IMR-90 (cell line): ENCODE data around the gene UCP2. TPM values are rescaled to one million over a fixed set of nuclear protein-coding genes. Genes with fewer than 3 reads are reported as not detected.

Experiments
- ATAC-seq: fragments of 200-7000 bp; cut with Tn5 transposase; 2 replicates; pipeline ENCODE4 v1.9.1; 2020; ENCODE audit warnings: low read depth, mild to moderate bottlenecking, moderate library complexity
- BruUV-seq: library from RNA; stranded (reverse); fragments of 400-500 nt; replicated peaks from 2 replicates; lab custom pipeline; 2021; lab: Mats Ljungman, UMichigan
- CTCF ChIA-PET: fragments of 300-600 bp; formaldehyde crosslinking; extraction: SDS; loops from one replicate; lab custom pipeline; 2021; ENCODE audit warnings: antibody characterized with exemption; lab: Yijun Ruan, JAX
- POLR2A ChIA-PET: fragments of 300-600 bp; sonication (Branson Sonifier 250); formaldehyde crosslinking; loops from one replicate; lab custom pipeline; 2022; ENCODE audit warnings: antibody characterized with exemption; ENCODE audit not compliant: unreplicated experiment; lab: Charles Lee
- DNase-seq: peaks from one replicate; pipeline ENCODE4 v3.0.0; 2013
- H2AFZ ChIP-seq: replicated peaks from 2 replicates; pipeline ENCODE3; 2013; ENCODE audit warnings: low read length, mild to moderate bottlenecking; ENCODE audit not compliant: poor library complexity
- H2AK5ac ChIP-seq: 2 replicates; pipeline ENCODE4 v1.6.1; 2013; ENCODE audit warnings: low read depth, low read length, inconsistent platforms
- H2AK9ac ChIP-seq: replicated peaks from 2 replicates; pipeline ENCODE3; 2013; ENCODE audit warnings: mild to moderate bottlenecking, low read depth, low read length, moderate library complexity; ENCODE audit not compliant: poor library complexity
- H2BK120ac ChIP-seq: 2 replicates; pipeline ENCODE4 v1.6.1; 2013; ENCODE audit warnings: low read depth, low read length, inconsistent platforms
- H2BK15ac ChIP-seq: 3 replicates; pipeline ENCODE4 v1.6.1; 2013; ENCODE audit warnings: low read depth, low read length, inconsistent platforms
- H2BK20ac ChIP-seq: 2 replicates; pipeline ENCODE4 v1.6.1; 2013; ENCODE audit warnings: low read depth, mild to moderate bottlenecking, inconsistent platforms, low read length, moderate library complexity
- H2BK5ac ChIP-seq: 2 replicates; pipeline ENCODE4 v1.6.1; 2013; ENCODE audit warnings: mild to moderate bottlenecking, low read depth, low read length, inconsistent platforms; ENCODE audit not compliant: poor library complexity, severe bottlenecking
- H3K14ac ChIP-seq: replicated peaks from 2 replicates; pipeline ENCODE4 v1.6.1; 2013; ENCODE audit warnings: low read depth, low read length, inconsistent platforms
- H3K18ac ChIP-seq: 2 replicates; pipeline ENCODE4 v1.6.1; 2013; ENCODE audit warnings: low read depth, low read length, control low read depth
- H3K23ac ChIP-seq: 2 replicates; pipeline ENCODE4 v1.6.1; 2013; ENCODE audit warnings: low read depth, low read length, inconsistent platforms
- H3K27ac ChIP-seq: 2 replicates; pipeline ENCODE4 v1.5.1; 2013; ENCODE audit warnings: mild to moderate bottlenecking, control low read depth, low read length; ENCODE audit not compliant: insufficient read depth
- H3K27me3 ChIP-seq: 2 replicates; pipeline ENCODE4 v1.6.1; 2013; ENCODE audit warnings: low read length; ENCODE audit not compliant: control insufficient read depth, insufficient read depth
- H3K36me3 ChIP-seq: 2 replicates; pipeline ENCODE4 v1.6.1; 2013; ENCODE audit warnings: low read length, mixed read lengths; ENCODE audit not compliant: control insufficient read depth, insufficient read depth
- H3K4ac ChIP-seq: 2 replicates; pipeline ENCODE4 v1.6.1; 2013; ENCODE audit warnings: low read depth, low read length, inconsistent platforms
- H3K4me1 ChIP-seq: 2 replicates; pipeline ENCODE4 v1.6.1; 2013; ENCODE audit warnings: low read length, mixed read lengths; ENCODE audit not compliant: control insufficient read depth, insufficient read depth
- H3K4me2 ChIP-seq: 2 replicates; pipeline ENCODE4 v1.6.1; 2013; ENCODE audit warnings: low read depth, mild to moderate bottlenecking, control low read depth, low read length, moderate library complexity
- H3K4me3 ChIP-seq: 2 replicates; pipeline ENCODE4 v1.5.1; 2013; ENCODE audit warnings: low read depth, mild to moderate bottlenecking, control low read depth, low read length, moderate library complexity; ENCODE audit not compliant: insufficient read depth
- H3K56ac ChIP-seq: 2 replicates; pipeline ENCODE4 v1.6.1; 2013; ENCODE audit warnings: low read length, inconsistent platforms; ENCODE audit not compliant: insufficient read depth; ENCODE audit errors: extremely low read depth
- H3K79me1 ChIP-seq, 2 experiments: 2 replicates each; pipeline ENCODE4 v1.6.1; 2013; ENCODE audit warnings: low read length in 2 of 2, inconsistent platforms in 1 of 2, low read depth in 1 of 2
- H3K9ac ChIP-seq: 2 replicates; pipeline ENCODE4 v1.6.1; 2013; ENCODE audit warnings: low read depth, low read length, control low read depth
- H3K9me1 ChIP-seq: 2 replicates; pipeline ENCODE4 v1.6.1; 2013; ENCODE audit warnings: low read length, inconsistent platforms; ENCODE audit not compliant: insufficient read depth
- H3K9me3 ChIP-seq: 2 replicates; pipeline ENCODE4 v1.6.1; 2013; ENCODE audit warnings: low read length; ENCODE audit not compliant: control insufficient read depth, insufficient read depth
- H4K20me1 ChIP-seq: 2 replicates; pipeline ENCODE4 v1.6.1; 2013; ENCODE audit warnings: low read length, inconsistent platforms; ENCODE audit not compliant: insufficient read depth
- H4K5ac ChIP-seq: 2 replicates; pipeline ENCODE4 v1.6.1; 2013; ENCODE audit warnings: mild to moderate bottlenecking, low read depth, low read length, control low read depth
- H4K8ac ChIP-seq, 2 experiments: 2 replicates each; pipeline ENCODE4 v1.6.1; 2013; ENCODE audit warnings: low read depth in 2 of 2, low read length in 2 of 2, control low read depth in 1 of 2, inconsistent platforms in 1 of 2
- H4K91ac ChIP-seq: 2 replicates; pipeline ENCODE4 v1.6.1; 2013; ENCODE audit warnings: low read depth, low read length, inconsistent platforms; ENCODE audit not compliant: insufficient read depth
- CHD1 ChIP-seq: IDR thresholded peaks from 2 replicates; pipeline ENCODE4 v1.6.1; 2012; ENCODE audit warnings: low read depth, low read length, improper control_type of control experiment
- MAFK ChIP-seq: IDR thresholded peaks from 2 replicates; pipeline ENCODE4 v1.6.1; 2012; ENCODE audit warnings: low read depth, low read length, improper control_type of control experiment
- MAZ ChIP-seq: IDR thresholded peaks from 2 replicates; pipeline ENCODE4 v1.6.1; 2012; ENCODE audit warnings: low read depth, mild to moderate bottlenecking, low read length, improper control_type of control experiment, moderate library complexity, borderline replicate concordance
- WGBS, 2 experiments: methylation state at CpG; one replicate each; pipeline versions ENCODE4 v1.1.5 to v1.1.7; 2013; ENCODE audit warnings: missing lambda C conversion rate in 2 of 2; ENCODE audit not compliant: insufficient read length in 1 of 2; ENCODE audit errors: extremely low coverage in 2 of 2; 5-methylcytosine and 5-hydroxymethylcytosine counted together
- dilution Hi-C: fragments of 300-500 bp; cut with HindIII; formaldehyde crosslinking; loops from one replicate; pipeline ENCODE4 v1.14.3; 2018; ENCODE audit warnings: low sequenced_read_pairs; ENCODE audit not compliant: unreplicated experiment
- in situ Hi-C: fragments of 300-500 bp; cut with MboI; formaldehyde crosslinking; loops from 3 replicates; pipeline ENCODE4 v1.14.3; 2019; ENCODE audit warnings: low sequenced_read_pairs, inconsistent platforms, mixed read lengths
- intact Hi-C: fragments of 100-400 bp; cut with micrococcal nuclease; formaldehyde crosslinking; loops from 2 replicates; pipeline ENCODE4 v1.10.0; 2022
- polyA plus RNA-seq, 3 experiments: library from polyadenylated mRNA; depleted of rRNA; stranded (reverse); fragments of >200 nt; gene quantifications; 2 replicates each; pipeline ENCODE4 v1.2.3, GENCODE V29; 2012; ENCODE audit warnings: low replicate concordance in 1 of 3
- total RNA-seq: library from RNA; depleted of rRNA; stranded (reverse); fragments of >200 nt; gene quantifications from 2 replicates; pipeline ENCODE4 v1.2.3, GENCODE V29; 2012

UCP2 gene
- total and polyA plus RNA-seq, 2 of the 4 experiments (the other 2 are of a cell fraction), result 2.0 to 11.9 TPM

DNA sequence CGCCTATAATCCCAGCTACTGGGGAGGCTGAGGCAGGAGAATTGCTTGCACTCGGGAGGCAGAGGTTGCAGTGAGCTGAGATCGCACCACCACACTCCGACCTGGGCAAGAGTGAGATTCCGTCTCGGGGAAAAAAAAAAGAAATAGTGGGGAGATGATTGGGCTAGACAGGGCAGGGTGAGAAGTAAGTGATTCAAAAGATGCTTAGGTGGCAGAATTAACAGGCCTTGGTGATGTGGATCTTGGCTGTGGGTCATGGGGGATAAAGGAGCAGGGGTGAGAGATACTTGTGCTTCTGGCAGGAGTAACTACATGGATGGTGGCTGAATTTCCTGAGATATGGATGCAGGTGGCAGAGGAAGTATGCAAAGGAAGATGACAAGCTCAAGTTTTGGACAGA lies 39.4 kb upstream of the UCP2 start:
- H3K18ac ChIP-seq, result no peak overlapping the region
- H3K4me1 ChIP-seq, result peaks cover 26% of the 10 kb centered on the region
- H3K36me3 ChIP-seq, result peaks cover 2% of the 10 kb centered on the region; the same call in 1 of the 2 replicates
- peaks cover 0 to 12% of the 10 kb centered on the region in 2 experiments; a peak in 2 of 4 replicates for H3K79me1 ChIP-seq
- no peak overlapping the region for H2BK15ac ChIP-seq
- in situ Hi-C loops (no loop called here), dilution Hi-C loops (no loop called here), intact Hi-C loops (no loop called here)
- no peak overlapping the region for H3K9ac ChIP-seq
- H2AFZ ChIP-seq, result no peak overlapping the region
- H3K4me3 ChIP-seq, result no peak overlapping the region
- BruUV-seq, result no TSS peak
- no peaks in the 10 kb centered on the region for H3K9me3 ChIP-seq
- H3K4ac ChIP-seq, result no peak overlapping the region
- no peak overlapping the region for H4K5ac ChIP-seq
- no peak for ATAC-seq
- peaks cover 17% of the 10 kb centered on the region for H3K9me1 ChIP-seq
- no peak overlapping the region for H3K27ac ChIP-seq
- H2BK5ac ChIP-seq, result no peak overlapping the region
- no peak overlapping the region for H4K91ac ChIP-seq
- TF ChIP-seq MAFK (no peak), MAZ (no peak), CHD1 (no peak)
- H2AK9ac ChIP-seq, result no peak overlapping the region
- no peak overlapping the region for H3K56ac ChIP-seq
- no peak for DNase-seq
- H2BK20ac ChIP-seq, result no peak overlapping the region
- no peak overlapping the region for H2BK120ac ChIP-seq
- POLR2A ChIA-PET, result no interaction called here
- H3K27me3 ChIP-seq, result no peaks in the 10 kb centered on the region
- WGBS, 2 experiments, result 93% methylated on average over 6 of the region's 6 CpGs; no CpG with 5 or more reads in 1 of the 2 experiments
- H3K23ac ChIP-seq, result no peak overlapping the region
- CTCF ChIA-PET, result no interaction called here
- no peak overlapping the region for H3K14ac ChIP-seq
- no peak overlapping the region for H4K8ac ChIP-seq
- H4K20me1 ChIP-seq, result peaks cover 3% of the 10 kb centered on the region; the same call in 1 of the 2 replicates
- no peak overlapping the region for H3K4me2 ChIP-seq
- H2AK5ac ChIP-seq, result no peak overlapping the region
